ENCODE measurements around the gene HIP1.

DNA sequence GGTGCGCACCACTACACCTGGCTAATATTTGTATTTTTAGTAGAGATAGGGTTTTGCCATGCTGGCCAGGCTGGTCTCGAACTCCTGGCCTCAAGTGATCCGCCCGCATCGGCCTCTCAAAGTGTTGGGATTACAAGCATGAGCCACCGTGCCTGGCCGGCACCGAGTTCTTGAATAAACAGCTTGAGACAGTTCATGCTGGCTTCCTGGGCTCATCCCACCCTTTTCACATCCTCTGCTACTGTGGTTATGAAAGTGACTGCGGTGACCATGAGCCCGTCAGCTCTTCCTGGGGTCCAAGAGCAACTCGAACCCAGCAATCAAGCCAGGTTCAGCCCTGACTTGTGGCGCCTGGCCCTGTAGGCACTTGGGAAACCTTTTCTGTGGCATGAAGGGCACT is 38.7 kb downstream of the HIP1 start:
- TF ChIP-seq POLR2AphosphoS2 (conservative IDR thresholded peaks at IDR 0.05; ENCODE audit: low read length) (no peak), FOSB (CRISPR knock-in tag; IDR thresholded peaks at IDR 0.05) (no peak), CHD4 (IDR thresholded peaks at IDR 0.05; ENCODE audit: borderline replicate concordance) (no peak), POLR2A (IDR thresholded peaks at IDR 0.05; ENCODE audit: low read length) (no peak), CBX8 (IDR thresholded peaks at IDR 0.05) (no peak), GATA3 (IDR thresholded peaks at IDR 0.05; ENCODE audit: borderline replicate concordance) (no peak), RARB (CRISPR knock-in tag; IDR thresholded peaks at IDR 0.05) (no peak), EP300 (IDR thresholded peaks at IDR 0.05) (no peak), RCOR1 (IDR thresholded peaks at IDR 0.05; ENCODE audit: low read depth, low read length) (no peak)
- TF ChIP-seq, protein P1, sequence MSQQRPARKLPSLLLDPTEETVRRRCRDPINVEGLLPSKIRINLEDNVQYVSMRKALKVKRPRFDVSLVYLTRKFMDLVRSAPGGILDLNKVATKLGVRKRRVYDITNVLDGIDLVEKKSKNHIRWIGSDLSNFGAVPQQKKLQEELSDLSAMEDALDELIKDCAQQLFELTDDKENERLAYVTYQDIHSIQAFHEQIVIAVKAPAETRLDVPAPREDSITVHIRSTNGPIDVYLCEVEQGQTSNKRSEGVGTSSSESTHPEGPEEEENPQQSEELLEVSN (IDR thresholded peaks at IDR 0.05; ENCODE audit: borderline replicate concordance, low read depth), result no peak
- TF ChIP-seq, protein P2, sequence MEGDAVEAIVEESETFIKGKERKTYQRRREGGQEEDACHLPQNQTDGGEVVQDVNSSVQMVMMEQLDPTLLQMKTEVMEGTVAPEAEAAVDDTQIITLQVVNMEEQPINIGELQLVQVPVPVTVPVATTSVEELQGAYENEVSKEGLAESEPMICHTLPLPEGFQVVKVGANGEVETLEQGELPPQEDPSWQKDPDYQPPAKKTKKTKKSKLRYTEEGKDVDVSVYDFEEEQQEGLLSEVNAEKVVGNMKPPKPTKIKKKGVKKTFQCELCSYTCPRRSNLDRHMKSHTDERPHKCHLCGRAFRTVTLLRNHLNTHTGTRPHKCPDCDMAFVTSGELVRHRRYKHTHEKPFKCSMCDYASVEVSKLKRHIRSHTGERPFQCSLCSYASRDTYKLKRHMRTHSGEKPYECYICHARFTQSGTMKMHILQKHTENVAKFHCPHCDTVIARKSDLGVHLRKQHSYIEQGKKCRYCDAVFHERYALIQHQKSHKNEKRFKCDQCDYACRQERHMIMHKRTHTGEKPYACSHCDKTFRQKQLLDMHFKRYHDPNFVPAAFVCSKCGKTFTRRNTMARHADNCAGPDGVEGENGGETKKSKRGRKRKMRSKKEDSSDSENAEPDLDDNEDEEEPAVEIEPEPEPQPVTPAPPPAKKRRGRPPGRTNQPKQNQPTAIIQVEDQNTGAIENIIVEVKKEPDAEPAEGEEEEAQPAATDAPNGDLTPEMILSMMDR (IDR thresholded peaks at IDR 0.05), result no peak
- TF ChIP-seq, protein P3, sequence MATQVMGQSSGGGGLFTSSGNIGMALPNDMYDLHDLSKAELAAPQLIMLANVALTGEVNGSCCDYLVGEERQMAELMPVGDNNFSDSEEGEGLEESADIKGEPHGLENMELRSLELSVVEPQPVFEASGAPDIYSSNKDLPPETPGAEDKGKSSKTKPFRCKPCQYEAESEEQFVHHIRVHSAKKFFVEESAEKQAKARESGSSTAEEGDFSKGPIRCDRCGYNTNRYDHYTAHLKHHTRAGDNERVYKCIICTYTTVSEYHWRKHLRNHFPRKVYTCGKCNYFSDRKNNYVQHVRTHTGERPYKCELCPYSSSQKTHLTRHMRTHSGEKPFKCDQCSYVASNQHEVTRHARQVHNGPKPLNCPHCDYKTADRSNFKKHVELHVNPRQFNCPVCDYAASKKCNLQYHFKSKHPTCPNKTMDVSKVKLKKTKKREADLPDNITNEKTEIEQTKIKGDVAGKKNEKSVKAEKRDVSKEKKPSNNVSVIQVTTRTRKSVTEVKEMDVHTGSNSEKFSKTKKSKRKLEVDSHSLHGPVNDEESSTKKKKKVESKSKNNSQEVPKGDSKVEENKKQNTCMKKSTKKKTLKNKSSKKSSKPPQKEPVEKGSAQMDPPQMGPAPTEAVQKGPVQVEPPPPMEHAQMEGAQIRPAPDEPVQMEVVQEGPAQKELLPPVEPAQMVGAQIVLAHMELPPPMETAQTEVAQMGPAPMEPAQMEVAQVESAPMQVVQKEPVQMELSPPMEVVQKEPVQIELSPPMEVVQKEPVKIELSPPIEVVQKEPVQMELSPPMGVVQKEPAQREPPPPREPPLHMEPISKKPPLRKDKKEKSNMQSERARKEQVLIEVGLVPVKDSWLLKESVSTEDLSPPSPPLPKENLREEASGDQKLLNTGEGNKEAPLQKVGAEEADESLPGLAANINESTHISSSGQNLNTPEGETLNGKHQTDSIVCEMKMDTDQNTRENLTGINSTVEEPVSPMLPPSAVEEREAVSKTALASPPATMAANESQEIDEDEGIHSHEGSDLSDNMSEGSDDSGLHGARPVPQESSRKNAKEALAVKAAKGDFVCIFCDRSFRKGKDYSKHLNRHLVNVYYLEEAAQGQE (IDR thresholded peaks at IDR 0.05), result no peak
- TF ChIP-seq, protein P4, sequence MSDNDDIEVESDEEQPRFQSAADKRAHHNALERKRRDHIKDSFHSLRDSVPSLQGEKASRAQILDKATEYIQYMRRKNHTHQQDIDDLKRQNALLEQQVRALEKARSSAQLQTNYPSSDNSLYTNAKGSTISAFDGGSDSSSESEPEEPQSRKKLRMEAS (IDR thresholded peaks at IDR 0.05), result no peak
- TF ChIP-seq, protein P5, sequence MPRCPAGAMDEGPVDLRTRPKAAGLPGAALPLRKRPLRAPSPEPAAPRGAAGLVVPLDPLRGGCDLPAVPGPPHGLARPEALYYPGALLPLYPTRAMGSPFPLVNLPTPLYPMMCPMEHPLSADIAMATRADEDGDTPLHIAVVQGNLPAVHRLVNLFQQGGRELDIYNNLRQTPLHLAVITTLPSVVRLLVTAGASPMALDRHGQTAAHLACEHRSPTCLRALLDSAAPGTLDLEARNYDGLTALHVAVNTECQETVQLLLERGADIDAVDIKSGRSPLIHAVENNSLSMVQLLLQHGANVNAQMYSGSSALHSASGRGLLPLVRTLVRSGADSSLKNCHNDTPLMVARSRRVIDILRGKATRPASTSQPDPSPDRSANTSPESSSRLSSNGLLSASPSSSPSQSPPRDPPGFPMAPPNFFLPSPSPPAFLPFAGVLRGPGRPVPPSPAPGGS (IDR thresholded peaks at IDR 0.05), result no peak
